Measurements from ENCODE around the gene RERE. TPM values are rescaled to one million over a fixed set of nuclear protein-coding genes. Genes with fewer than 3 reads are reported as not detected.

The RERE gene
- total and polyA plus RNA-seq, 11 donors = 53.5 to 236 (median 121) TPM

GRCh38 chr1:8776104-8776503 lies 41.3 kb downstream of the RERE start:
- TF ChIP-seq POLR2A (IDR thresholded peaks at IDR 0.05) = no peak
- no peak for TF ChIP-seq CTCF (IDR thresholded peaks at IDR 0.05)
- intact Hi-C loops (cut with DNase I) = no loop called here
- no peak for DNase-seq
- no peaks in the 10 kb centered on the region for H3K9me3 ChIP-seq
- no peaks in the 10 kb centered on the region for H3K36me3 ChIP-seq
- H3K4me3 ChIP-seq = no peak overlapping the region
- no peaks in the 10 kb centered on the region for H3K27me3 ChIP-seq
- no peak for ATAC-seq
- peaks cover 0 to 14% (median 4%) of the 10 kb centered on the region in 12 donors for H3K4me1 ChIP-seq
- H3K27ac ChIP-seq = no peak overlapping the region
- WGBS, 4 donors = 90 to 93% (median 91%) methylated on average over 5 of the region's 5 CpGs

- intact Hi-C loops (cut with DNase I) = no loop called here
- no peaks in the 10 kb centered on the region for H3K9me3 ChIP-seq
- no peaks in the 10 kb centered on the region for H3K36me3 ChIP-seq
- no peak for ATAC-seq
- DNase-seq = no peak
- no peak overlapping the region for H3K27ac ChIP-seq
- peaks cover 0 to 16% (median 9%) of the 10 kb centered on the region in 12 donors for H3K4me1 ChIP-seq
- TF ChIP-seq CTCF (IDR thresholded peaks at IDR 0.05) (no peak), POLR2A (IDR thresholded peaks at IDR 0.05) (no peak)
- no peaks in the 10 kb centered on the region for H3K27me3 ChIP-seq
- H3K4me3 ChIP-seq = no peak overlapping the region
- WGBS, 4 donors = 68 to 78% (median 68%) methylated on average over 2 of the region's 2 CpGs
These were observed 50.4 kb downstream of the RERE start for GRCh38 chr1:8767006-8767405.

GRCh38 chr1:8765198-8765597 lies 52.2 kb downstream of the RERE start:
- H3K27ac ChIP-seq = no peak overlapping the region
- DNase-seq (no peak), ATAC-seq (no peak)
- H3K36me3 ChIP-seq = no peaks in the 10 kb centered on the region
- intact Hi-C loops (cut with DNase I) = no loop called here
- TF ChIP-seq POLR2A (IDR thresholded peaks at IDR 0.05) (no peak), CTCF (IDR thresholded peaks at IDR 0.05) (no peak)
- WGBS, 4 donors = 95 to 98% (median 97%) methylated on average over 3 of the region's 3 CpGs
- no peaks in the 10 kb centered on the region for H3K27me3 ChIP-seq
- no peaks in the 10 kb centered on the region for H3K9me3 ChIP-seq
- no peak overlapping the region for H3K4me3 ChIP-seq
- H3K4me1 ChIP-seq = peaks cover 0 to 16% (median 9%) of the 10 kb centered on the region in 12 donors

- DNase-seq (no peak), ATAC-seq (no peak)
- H3K27me3 ChIP-seq = no peaks in the 10 kb centered on the region
- 36 to 53% (median 45%) methylated on average over 4 of the region's 4 CpGs for WGBS, 4 donors
- no peak overlapping the region for H3K4me3 ChIP-seq
- H3K9me3 ChIP-seq = no peaks in the 10 kb centered on the region
- no peak for TF ChIP-seq CTCF (IDR thresholded peaks at IDR 0.05)
- no peak for TF ChIP-seq POLR2A (IDR thresholded peaks at IDR 0.05)
- no peaks in the 10 kb centered on the region for H3K36me3 ChIP-seq
- intact Hi-C loops (cut with DNase I) = no loop called here
- peaks cover 0 to 16% (median 9%) of the 10 kb centered on the region in 12 donors for H3K4me1 ChIP-seq
- H3K27ac ChIP-seq = no peak overlapping the region
These were observed 53.0 kb downstream of the RERE start for GRCh38 chr1:8764293-8764937.

Data from heart left ventricle (tissue), 16 donors.